Fibroblast of skin of right quadriceps (primary cell): ENCODE data around the gene JARID2.
"Not testable (repeated sequence)": the region's sequence is repeated elsewhere in the genome, so short reads cannot be mapped to it uniquely, and the experiment has no call there.

Source experiments
- DNase-seq: peaks from one replicate; pipeline ENCODE4 v3.0.0-alpha.2; 2013

JARID2 gene

DNA sequence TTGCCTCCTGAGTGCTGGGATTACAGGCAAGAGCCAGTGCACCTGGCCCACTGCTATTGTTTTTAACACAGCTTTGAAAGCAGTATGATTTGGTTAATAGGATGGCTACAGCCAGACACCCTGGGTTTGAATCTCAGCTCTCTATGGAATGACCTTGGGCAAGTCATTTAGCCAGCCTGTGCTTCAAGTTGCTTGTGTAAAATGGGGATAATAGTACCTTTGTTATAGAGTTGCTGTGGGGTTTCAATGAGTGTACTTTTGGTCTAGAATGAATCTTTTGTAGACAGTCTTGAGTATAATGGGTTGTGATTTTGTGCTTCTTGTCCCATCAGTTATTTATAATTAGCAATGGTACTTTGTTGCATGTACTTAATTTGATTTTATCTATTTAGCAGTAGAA, 70.9 kb downstream of the JARID2 start:
- no peak for DNase-seq

DNA sequence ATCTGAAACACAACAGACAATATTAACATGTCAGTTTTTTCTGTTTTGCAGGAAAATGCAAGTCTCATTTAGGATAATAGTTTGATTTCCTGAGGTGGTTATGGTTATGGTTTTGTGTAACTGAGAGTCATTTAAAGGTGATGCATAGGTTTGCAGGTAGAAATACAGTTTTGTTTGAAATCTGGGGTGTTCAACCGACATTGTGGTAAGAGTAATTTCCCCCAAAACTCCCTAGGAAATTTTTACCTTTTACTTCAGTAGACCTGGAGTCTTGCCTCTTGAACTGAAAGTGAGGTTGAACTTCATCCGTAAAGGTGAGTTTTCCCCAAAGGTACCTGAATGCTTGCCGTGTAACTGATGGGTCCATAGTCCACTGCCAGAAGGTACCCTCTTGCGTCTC, 71.4 kb downstream of the JARID2 start:
- no peak for DNase-seq

- DNase-seq: peak; percentile 45
Observed at GRCh38 chr6:15317934-15318902, 72.3 kb downstream of the JARID2 start.

DNA sequence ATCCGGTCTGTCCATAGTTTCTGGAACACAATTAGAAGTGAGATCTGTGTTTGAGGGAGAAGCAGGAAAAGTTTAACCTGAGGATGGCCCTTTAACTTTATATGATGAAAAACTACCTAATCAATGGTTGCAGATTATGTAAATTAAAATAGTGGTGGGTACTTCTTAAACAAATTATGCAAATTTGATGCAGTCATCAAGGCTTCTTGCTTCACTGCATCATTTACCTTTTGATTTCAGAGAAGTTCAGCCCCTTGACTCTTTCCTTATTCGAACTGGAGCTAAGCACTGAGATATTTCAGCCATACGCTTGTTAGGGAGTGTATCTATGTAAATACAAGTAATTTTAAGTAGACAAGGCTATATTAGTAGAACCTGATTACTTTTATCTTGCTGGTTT, 73.8 kb downstream of the JARID2 start:
- DNase-seq: no peak

DNA sequence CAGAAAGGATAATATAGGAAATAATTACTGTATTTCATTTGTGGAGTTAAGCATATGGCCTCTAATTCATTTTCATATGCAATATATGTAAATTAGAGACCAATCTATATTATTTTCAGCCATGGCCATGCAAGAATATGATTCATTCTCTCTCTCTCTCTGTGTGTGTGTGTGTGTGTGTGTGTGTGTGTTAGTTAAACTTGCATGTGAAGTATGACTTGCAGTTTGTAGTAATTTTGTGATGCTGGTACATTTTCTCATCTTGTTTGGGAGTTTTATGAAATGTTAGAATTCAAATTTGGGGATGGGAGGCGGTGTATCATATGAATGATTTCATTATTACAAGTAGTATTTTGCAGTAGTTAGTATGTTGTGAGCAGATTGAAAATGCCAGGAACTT, 74.8 kb downstream of the JARID2 start:
- DNase-seq: peak; percentile 59

DNA sequence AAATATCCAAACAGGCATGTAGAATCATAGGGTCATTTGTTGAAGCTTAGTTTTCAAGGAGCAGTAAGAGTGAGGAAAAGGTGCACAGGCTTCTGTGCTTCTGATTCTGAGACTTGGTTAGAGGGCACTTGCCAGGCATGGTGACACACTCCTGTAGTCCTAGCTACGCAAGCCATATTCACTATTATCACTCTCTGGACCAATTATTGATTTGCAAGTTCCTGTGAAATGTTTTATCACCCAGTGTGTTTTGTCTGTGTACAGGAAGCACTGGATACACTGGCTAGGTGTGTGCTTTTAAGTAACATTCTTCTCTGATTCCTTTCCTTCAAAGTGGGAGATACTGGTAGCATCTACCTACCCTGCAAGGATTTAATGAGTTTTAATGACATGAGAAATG, 76.3 kb downstream of the JARID2 start:
- DNase-seq: no peak

GRCh38 chr6:15322781-15323536, 77.1 kb downstream of the JARID2 start:
- DNase-seq: peak; percentile 64

DNA sequence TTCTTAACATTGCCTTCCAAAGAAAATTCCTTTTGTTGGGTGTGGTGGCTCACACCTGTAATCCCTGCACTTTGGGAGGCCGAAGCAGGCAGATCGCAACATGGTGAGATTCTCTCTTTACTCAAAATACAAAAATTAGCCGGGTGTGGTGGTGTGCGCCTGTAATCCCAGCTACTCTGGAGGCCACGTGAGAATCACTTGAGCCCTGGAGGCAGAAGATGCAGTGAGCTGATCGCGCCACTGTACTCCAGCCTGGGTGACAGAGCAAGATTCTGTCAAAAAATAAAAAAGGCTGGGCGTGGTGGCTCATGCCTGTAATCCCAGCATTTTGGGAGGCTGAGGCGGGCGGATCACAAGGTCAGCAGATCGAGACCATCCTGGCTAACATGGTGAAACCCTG, 77.7 kb downstream of the JARID2 start:
- not testable (repeated sequence) for DNase-seq

- no peak for DNase-seq
Observed at GRCh38 chr6:15324427-15324985, 78.6 kb downstream of the JARID2 start.

- no peak for DNase-seq
Observed at GRCh38 chr6:15325540-15325955, 79.7 kb downstream of the JARID2 start.

GRCh38 chr6:15326067-15326614, 80.3 kb downstream of the JARID2 start:
- DNase-seq: no peak

GRCh38 chr6:15327271-15327670, 81.4 kb downstream of the JARID2 start:
- DNase-seq: no peak

GRCh38 chr6:15329197-15329671, 83.4 kb downstream of the JARID2 start:
- peak; percentile 99 for DNase-seq

DNA sequence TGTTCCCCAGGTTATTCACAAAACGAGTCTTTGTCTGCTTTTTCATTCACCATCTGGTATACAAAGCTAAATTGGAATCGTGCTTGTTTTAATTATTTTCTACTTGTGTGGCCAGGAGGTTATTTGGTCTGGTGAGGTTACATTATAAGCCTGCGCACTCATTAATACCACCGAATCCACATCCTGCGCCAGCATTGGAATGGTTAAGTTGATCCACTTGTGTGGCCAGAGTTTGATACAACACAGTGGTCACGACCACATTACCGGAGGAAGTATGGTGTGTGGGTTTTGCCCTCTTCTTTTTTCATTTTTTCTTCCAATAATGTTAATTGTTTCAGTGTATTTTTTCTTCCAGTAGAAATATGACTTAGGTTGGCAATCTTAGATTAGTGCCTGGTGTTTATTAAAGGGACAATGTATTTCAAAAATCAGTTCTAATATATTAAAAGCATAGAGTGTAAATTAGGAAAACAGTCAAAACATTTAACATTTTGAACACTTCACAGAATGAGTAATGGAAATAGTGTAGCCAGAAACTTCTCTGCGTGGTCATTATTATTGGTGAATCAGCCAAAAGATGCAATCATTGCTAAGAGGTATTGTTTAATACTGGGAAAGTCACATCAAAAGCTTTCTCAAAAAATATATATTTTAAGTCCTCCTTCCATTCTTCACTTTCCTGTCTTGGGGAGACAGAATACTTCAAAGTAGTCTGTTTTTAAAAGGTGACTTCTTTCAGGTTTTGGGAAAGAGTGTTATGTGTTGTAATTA, 84.5 kb downstream of the JARID2 start:
- DNase-seq: peak; percentile 60

- no peak for DNase-seq
Observed at GRCh38 chr6:15331143-15331542, 85.3 kb downstream of the JARID2 start.

- no peak for DNase-seq
Observed at GRCh38 chr6:15331629-15332251, 85.9 kb downstream of the JARID2 start.

DNA sequence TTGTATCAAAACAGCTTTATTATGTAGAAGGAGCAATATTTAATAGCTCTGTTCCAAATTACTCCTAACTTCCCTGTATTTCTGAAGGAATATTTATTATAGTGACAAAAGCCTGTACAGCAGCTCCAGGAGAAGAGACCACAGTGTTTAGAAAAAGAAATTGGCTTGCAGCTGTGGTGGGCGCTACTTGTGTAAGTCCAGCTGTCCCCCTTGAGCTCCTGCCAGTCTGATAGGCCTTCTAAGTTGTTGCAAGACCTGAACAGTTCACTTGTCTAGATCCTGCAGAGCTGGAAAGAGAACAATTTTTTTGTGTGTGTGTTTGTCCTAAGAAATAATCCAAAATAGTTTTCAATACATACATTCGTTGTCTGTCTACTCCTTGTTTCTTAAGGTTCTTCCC, 86.6 kb downstream of the JARID2 start:
- no peak for DNase-seq

- DNase-seq: no peak
Observed at GRCh38 chr6:15335385-15335784, 89.5 kb downstream of the JARID2 start.

DNA sequence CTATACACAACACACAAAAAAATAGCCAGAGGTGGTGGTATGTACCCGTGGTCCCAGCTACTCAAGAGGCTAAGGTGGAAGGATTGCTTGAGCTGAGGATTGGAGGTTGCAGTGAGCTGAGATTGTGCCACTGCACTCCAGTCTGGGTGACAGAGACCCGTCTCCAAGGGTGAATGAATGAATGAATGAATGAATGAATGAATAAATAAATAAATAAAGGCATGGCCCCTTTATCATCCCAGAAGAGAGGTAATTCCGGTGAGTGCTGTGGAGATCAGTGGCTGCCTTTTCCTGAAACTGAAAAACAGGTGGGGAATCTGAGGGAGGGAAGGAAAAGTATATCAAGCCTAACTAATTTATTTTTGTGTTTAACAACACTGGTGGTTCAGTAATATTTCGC, 90.0 kb downstream of the JARID2 start:
- DNase-seq: no peak

DNA sequence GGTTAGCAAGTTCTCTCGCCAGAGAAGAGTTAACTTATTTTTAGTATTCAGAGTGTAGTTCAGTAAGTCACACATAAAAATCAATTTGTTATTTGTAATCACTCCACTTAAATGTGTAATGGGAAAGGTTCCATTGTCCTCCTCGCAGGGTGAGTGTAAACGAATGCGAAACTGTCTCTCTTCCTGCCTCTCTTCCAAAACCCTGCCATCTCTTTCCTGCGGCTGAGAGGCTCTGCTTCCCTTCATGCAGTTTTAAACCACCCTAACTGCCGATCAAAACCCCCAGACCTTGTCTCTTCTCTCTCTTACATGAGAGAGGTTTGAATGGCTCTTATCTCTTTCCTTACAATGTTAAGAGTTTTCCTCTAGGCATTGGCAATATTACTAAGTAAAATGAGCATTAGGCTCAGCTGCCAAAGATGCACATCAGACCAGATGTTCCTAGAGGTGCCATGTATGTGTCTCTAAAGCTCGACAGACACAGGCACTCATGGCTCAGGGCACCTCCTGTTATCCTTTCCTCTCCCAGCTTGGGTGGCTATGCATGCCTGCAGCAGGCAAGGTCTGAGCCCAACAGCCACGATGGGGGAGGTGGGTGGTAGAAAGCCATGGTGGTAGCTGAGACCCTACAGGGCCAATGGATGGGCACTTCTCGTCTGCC, 91.2 kb downstream of the JARID2 start:
- no peak for DNase-seq

GRCh38 chr6:15337582-15337981, 91.7 kb downstream of the JARID2 start:
- DNase-seq: no peak
